Liver (tissue), 3 donors: ENCODE results near the gene ATE1.

Experiments used
- GABPA ChIP-seq, 2 donors: IDR thresholded peaks in 1 of 2; conservative IDR thresholded peaks in 1 of 2; 2 replicates each; pipeline ENCODE4 v1.6.1; 2016; ENCODE audit warnings: antibody characterized with exemption in 2 of 2, mild to moderate bottlenecking in 1 of 2, moderate library complexity in 1 of 2
- JUND ChIP-seq, 2 donors: IDR thresholded peaks; 2 replicates each; pipeline ENCODE4 v1.6.1; 2016; ENCODE audit warnings: antibody characterized with exemption in 2 of 2
- RAD21 ChIP-seq, 2 donors: IDR thresholded peaks; 2 replicates each; pipeline ENCODE4 v1.6.1; 2016; ENCODE audit warnings: antibody characterized with exemption in 2 of 2, mild to moderate bottlenecking in 2 of 2
- SP1 ChIP-seq: IDR thresholded peaks from 2 replicates; pipeline ENCODE4 v1.6.1; 2018; ENCODE audit warnings: antibody characterized with exemption, mild to moderate bottlenecking
- TAF1 ChIP-seq: conservative IDR thresholded peaks from 2 replicates; pipeline ENCODE4 v1.6.1; 2016; ENCODE audit warnings: antibody characterized with exemption, mild to moderate bottlenecking
- YY1 ChIP-seq: IDR thresholded peaks from 2 replicates; pipeline ENCODE4 v1.6.1; 2016; ENCODE audit warnings: antibody characterized with exemption, mild to moderate bottlenecking
- TF ChIP-seq, protein P1 (sequence below): fragments of 150-350 bp; IDR thresholded peaks from 2 replicates; pipeline ENCODE4 v1.5.1; 2017; ENCODE audit warnings: improper control_type of control experiment, low read depth, low read length; ENCODE audit not compliant: missing input control
- TF ChIP-seq, protein P2 (sequence below): IDR thresholded peaks from 2 replicates; pipeline ENCODE4 v1.6.1; 2016; ENCODE audit warnings: antibody characterized with exemption
- TF ChIP-seq, protein P3 (sequence below): IDR thresholded peaks from 2 replicates; pipeline ENCODE4 v1.6.1; 2016; ENCODE audit warnings: antibody characterized with exemption, mild to moderate bottlenecking
- donor health status: healthy.
- donor health status: healthy.

DNA sequence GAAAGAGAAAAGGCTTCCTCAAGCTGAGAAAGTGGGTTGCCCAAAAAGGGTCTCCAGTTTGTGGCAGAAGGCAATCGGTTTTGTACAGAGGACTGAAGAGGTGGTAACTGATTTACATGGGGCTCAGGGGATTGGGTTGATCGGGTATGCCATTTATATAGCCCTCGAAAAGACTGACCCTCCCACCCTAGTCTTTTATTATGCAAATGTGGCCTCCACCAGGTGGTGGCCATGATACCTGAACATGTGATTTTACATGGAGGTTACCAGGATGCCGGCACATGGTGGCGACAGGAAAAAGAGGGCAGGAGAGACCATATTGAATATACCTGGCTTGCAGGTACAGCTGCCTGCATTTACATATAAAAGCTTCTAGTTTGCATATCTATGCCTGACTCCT lies 36.7 kb downstream of the ATE1 start:
- TF ChIP-seq, protein P1, sequence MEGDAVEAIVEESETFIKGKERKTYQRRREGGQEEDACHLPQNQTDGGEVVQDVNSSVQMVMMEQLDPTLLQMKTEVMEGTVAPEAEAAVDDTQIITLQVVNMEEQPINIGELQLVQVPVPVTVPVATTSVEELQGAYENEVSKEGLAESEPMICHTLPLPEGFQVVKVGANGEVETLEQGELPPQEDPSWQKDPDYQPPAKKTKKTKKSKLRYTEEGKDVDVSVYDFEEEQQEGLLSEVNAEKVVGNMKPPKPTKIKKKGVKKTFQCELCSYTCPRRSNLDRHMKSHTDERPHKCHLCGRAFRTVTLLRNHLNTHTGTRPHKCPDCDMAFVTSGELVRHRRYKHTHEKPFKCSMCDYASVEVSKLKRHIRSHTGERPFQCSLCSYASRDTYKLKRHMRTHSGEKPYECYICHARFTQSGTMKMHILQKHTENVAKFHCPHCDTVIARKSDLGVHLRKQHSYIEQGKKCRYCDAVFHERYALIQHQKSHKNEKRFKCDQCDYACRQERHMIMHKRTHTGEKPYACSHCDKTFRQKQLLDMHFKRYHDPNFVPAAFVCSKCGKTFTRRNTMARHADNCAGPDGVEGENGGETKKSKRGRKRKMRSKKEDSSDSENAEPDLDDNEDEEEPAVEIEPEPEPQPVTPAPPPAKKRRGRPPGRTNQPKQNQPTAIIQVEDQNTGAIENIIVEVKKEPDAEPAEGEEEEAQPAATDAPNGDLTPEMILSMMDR: no peak
- no peak for TF ChIP-seq YY1
- no peak for TF ChIP-seq RAD21 (IDR thresholded peaks at IDR 0.05)
- TF ChIP-seq, protein P2, sequence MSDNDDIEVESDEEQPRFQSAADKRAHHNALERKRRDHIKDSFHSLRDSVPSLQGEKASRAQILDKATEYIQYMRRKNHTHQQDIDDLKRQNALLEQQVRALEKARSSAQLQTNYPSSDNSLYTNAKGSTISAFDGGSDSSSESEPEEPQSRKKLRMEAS: no peak
- no peak for TF ChIP-seq SP1
- TF ChIP-seq GABPA (IDR thresholded peaks at IDR 0.05 in 1 of 2, conservative IDR thresholded peaks at IDR 0.05 in 1 of 2): no peak
- no peak for TF ChIP-seq JUND (IDR thresholded peaks at IDR 0.05)
- no peak for TF ChIP-seq TAF1
- TF ChIP-seq, protein P3, sequence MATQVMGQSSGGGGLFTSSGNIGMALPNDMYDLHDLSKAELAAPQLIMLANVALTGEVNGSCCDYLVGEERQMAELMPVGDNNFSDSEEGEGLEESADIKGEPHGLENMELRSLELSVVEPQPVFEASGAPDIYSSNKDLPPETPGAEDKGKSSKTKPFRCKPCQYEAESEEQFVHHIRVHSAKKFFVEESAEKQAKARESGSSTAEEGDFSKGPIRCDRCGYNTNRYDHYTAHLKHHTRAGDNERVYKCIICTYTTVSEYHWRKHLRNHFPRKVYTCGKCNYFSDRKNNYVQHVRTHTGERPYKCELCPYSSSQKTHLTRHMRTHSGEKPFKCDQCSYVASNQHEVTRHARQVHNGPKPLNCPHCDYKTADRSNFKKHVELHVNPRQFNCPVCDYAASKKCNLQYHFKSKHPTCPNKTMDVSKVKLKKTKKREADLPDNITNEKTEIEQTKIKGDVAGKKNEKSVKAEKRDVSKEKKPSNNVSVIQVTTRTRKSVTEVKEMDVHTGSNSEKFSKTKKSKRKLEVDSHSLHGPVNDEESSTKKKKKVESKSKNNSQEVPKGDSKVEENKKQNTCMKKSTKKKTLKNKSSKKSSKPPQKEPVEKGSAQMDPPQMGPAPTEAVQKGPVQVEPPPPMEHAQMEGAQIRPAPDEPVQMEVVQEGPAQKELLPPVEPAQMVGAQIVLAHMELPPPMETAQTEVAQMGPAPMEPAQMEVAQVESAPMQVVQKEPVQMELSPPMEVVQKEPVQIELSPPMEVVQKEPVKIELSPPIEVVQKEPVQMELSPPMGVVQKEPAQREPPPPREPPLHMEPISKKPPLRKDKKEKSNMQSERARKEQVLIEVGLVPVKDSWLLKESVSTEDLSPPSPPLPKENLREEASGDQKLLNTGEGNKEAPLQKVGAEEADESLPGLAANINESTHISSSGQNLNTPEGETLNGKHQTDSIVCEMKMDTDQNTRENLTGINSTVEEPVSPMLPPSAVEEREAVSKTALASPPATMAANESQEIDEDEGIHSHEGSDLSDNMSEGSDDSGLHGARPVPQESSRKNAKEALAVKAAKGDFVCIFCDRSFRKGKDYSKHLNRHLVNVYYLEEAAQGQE: no peak
